ENCODE results near the gene UNC13C.

Gene UNC13C

DNA sequence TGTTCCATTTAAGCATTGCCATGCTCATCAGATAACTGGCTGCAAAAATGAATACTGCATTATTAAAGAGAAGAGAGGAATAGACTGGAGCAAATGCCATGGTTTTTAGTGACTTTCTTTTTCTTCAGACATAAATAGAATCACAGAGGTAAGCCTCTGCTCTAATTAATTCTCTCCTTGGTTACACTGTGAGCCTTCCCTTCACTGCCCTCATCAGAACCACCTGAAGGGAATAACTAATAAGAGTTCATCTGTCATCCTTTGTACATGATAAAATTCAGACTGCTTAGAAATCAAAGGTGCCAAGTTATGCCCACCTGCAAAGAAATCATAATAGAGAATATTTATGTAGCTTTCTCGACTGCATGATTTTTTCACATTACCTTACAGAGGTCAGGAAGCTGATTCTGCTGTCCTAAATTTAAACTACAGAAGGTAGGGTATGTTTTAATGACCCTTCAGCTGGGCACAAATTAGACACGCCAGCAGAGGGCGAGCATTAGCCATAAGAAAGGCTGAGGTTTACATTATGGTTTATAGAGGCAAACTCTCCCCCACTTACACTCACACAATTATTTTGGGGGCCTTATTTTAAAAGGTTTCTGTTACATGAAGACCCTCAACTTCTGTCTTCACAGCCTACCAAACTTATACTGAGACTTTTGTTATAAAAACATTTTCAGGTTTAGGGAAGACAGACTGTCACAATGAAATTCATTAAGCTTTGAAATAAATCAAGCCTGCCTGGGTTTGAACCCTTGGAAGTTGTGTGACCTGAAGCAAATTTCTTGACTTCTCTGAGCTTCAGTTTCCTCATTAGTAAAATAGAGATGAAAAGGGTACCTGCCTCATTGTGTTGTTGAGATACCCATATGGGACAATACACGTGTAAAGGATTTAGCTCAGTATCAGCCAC is 15.3 kb upstream of the UNC13C start:
- Histone ChIP-seq H3K27me3 (ENCODE audit: insufficient read depth, poor library complexity, severe bottlenecking) (peaks cover 28% of the 10 kb centered on the region), H3K27ac (ENCODE audit: poor library complexity, severe bottlenecking) (no peak overlapping the region), H3K4me3 (ENCODE audit: severe bottlenecking) (no peak overlapping the region), H3K36me3 (ENCODE audit: low read depth) (no peaks in the 10 kb centered on the region), H3K4me1 (ENCODE audit: insufficient read depth, poor library complexity, severe bottlenecking) (no peaks in the 10 kb centered on the region), H3K9me3 (ENCODE audit: severe bottlenecking) (no peaks in the 10 kb centered on the region)
- no peak for DNase-seq (ENCODE audit: low spot score)
- TF ChIP-seq, protein P1, sequence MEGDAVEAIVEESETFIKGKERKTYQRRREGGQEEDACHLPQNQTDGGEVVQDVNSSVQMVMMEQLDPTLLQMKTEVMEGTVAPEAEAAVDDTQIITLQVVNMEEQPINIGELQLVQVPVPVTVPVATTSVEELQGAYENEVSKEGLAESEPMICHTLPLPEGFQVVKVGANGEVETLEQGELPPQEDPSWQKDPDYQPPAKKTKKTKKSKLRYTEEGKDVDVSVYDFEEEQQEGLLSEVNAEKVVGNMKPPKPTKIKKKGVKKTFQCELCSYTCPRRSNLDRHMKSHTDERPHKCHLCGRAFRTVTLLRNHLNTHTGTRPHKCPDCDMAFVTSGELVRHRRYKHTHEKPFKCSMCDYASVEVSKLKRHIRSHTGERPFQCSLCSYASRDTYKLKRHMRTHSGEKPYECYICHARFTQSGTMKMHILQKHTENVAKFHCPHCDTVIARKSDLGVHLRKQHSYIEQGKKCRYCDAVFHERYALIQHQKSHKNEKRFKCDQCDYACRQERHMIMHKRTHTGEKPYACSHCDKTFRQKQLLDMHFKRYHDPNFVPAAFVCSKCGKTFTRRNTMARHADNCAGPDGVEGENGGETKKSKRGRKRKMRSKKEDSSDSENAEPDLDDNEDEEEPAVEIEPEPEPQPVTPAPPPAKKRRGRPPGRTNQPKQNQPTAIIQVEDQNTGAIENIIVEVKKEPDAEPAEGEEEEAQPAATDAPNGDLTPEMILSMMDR (IDR thresholded peaks at IDR 0.05; ENCODE audit: poor library complexity, severe bottlenecking): peak; percentile 95
- ATAC-seq (ENCODE audit: low read depth): peak; percentile 79

DNA sequence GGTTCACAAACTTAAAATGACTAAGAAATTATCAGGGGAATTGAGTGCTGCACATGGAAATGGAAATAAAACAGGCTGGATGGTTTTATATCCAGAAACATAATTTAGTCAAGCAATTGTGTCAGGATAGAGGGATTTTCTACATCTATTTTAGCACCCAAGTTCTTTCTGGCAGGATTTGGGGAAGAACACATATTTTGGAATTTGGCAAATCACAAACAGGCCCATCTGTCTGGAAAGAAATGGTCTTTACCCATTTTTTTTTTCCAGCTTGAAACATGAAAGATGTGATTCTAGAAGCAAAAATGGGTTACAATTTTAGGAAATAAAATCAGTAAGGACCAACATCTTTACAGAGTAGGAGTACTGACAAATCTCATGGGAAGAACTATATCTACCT is 14.4 kb upstream of the UNC13C start:
- no peaks in the 10 kb centered on the region for H3K36me3 ChIP-seq (ENCODE audit: low read depth)
- H3K9me3 ChIP-seq (ENCODE audit: severe bottlenecking): no peaks in the 10 kb centered on the region
- no peak for DNase-seq (ENCODE audit: low spot score)
- H3K27ac ChIP-seq (ENCODE audit: poor library complexity, severe bottlenecking): no peak overlapping the region
- peaks cover 37% of the 10 kb centered on the region for H3K27me3 ChIP-seq (ENCODE audit: insufficient read depth, poor library complexity, severe bottlenecking)
- ATAC-seq (ENCODE audit: low read depth): no peak
- no peaks in the 10 kb centered on the region for H3K4me1 ChIP-seq (ENCODE audit: insufficient read depth, poor library complexity, severe bottlenecking)
- no peak overlapping the region for H3K4me3 ChIP-seq (ENCODE audit: severe bottlenecking)
- TF ChIP-seq, protein P1 (IDR thresholded peaks at IDR 0.05; ENCODE audit: poor library complexity, severe bottlenecking): no peak

DNA sequence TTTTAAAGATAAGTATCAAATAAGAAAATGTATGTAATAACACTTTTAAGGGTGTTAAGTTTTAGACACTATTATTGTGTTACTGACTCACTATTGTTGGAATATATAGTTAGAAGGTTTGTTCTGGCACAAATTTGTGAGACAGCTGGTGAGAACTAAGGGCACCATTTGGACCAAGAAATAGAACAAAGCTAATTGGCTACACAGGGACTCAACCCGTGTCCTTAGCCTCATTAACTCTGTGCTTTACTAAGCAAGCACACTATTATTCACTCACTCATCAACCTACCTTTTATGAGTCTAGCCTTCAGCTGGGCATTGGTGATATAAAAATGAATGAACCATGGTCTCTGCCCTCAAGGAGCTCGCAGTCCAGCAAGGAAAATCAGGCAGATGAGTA is 4.1 kb upstream of the UNC13C start:
- no peaks in the 10 kb centered on the region for H3K36me3 ChIP-seq (ENCODE audit: low read depth)
- TF ChIP-seq, protein P1 (IDR thresholded peaks at IDR 0.05; ENCODE audit: poor library complexity, severe bottlenecking): no peak
- DNase-seq (ENCODE audit: low spot score) (no peak), ATAC-seq (ENCODE audit: low read depth) (no peak)
- no peak overlapping the region for H3K4me3 ChIP-seq (ENCODE audit: severe bottlenecking)
- H3K4me1 ChIP-seq (ENCODE audit: insufficient read depth, poor library complexity, severe bottlenecking): no peaks in the 10 kb centered on the region
- no peak overlapping the region for H3K27ac ChIP-seq (ENCODE audit: poor library complexity, severe bottlenecking)
- H3K27me3 ChIP-seq (ENCODE audit: insufficient read depth, poor library complexity, severe bottlenecking): peaks cover 29% of the 10 kb centered on the region
- H3K9me3 ChIP-seq (ENCODE audit: severe bottlenecking): no peaks in the 10 kb centered on the region

DNA sequence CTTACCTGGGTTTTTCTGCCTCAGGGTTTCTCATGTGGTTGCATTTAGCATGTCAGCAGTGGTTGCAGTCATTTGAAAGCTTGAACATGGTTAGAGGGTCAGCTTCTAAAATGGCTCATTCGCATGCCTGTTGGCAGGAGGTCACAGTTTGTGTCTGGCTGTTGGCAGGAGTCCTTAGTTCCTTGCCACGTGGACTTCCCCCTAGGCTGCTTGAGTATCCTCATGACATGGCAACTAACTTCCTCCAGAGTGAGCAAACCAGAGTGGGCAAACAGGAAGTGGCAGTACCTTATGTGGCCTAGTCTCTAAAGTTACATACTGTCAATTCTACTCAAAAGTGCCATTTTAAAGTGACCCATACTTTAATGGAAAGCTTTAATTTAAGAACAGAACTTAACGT is 3.4 kb upstream of the UNC13C start:
- DNase-seq (ENCODE audit: low spot score) (no peak), ATAC-seq (ENCODE audit: low read depth) (no peak)
- no peak overlapping the region for H3K27ac ChIP-seq (ENCODE audit: poor library complexity, severe bottlenecking)
- H3K9me3 ChIP-seq (ENCODE audit: severe bottlenecking): no peaks in the 10 kb centered on the region
- peaks cover 36% of the 10 kb centered on the region for H3K27me3 ChIP-seq (ENCODE audit: insufficient read depth, poor library complexity, severe bottlenecking)
- H3K36me3 ChIP-seq (ENCODE audit: low read depth): no peaks in the 10 kb centered on the region
- no peaks in the 10 kb centered on the region for H3K4me1 ChIP-seq (ENCODE audit: insufficient read depth, poor library complexity, severe bottlenecking)
- no peak overlapping the region for H3K4me3 ChIP-seq (ENCODE audit: severe bottlenecking)
- TF ChIP-seq, protein P1 (IDR thresholded peaks at IDR 0.05; ENCODE audit: poor library complexity, severe bottlenecking): no peak

DNA sequence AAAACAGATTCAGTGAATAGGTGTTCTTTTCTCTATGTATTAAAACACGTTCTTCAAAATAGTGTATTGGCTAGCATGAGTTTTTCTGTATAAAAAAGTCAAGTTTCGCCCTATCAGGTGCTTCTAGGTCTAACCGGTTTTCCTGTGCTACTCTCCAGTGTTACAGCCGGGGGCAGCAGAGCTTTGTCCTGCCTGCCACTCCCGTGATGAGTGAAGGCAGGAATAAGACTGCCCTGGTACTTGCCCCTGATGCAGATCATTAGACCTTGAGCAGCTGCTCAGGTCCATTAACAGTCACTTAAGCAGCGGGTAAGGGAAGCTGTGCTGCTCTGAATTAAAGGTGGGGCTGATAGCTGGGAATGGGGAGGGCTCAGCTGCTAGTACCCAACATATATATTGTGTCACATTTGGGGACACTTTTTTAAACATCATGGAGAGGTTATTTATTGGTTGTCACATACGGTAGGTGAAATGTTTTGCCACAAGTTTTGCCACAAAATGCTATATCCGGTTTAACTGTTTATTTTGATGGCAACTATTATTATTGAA is 1.3 kb upstream of the UNC13C start:
- ATAC-seq (ENCODE audit: low read depth) (peak; percentile 56; the same call in 2 of the 3 replicates), DNase-seq (ENCODE audit: low spot score) (no peak)
- TF ChIP-seq, protein P1 (IDR thresholded peaks at IDR 0.05; ENCODE audit: poor library complexity, severe bottlenecking): peak; percentile 30
- H3K4me1 ChIP-seq (ENCODE audit: insufficient read depth, poor library complexity, severe bottlenecking): no peaks in the 10 kb centered on the region
- no peak overlapping the region for H3K27ac ChIP-seq (ENCODE audit: poor library complexity, severe bottlenecking)
- no peaks in the 10 kb centered on the region for H3K36me3 ChIP-seq (ENCODE audit: low read depth)
- peaks cover 53% of the 10 kb centered on the region for H3K27me3 ChIP-seq (ENCODE audit: insufficient read depth, poor library complexity, severe bottlenecking)
- H3K4me3 ChIP-seq (ENCODE audit: severe bottlenecking): no peak overlapping the region
- H3K9me3 ChIP-seq (ENCODE audit: severe bottlenecking): no peaks in the 10 kb centered on the region
